Heart left ventricle (tissue), 16 donors: Measurements from ENCODE around the gene SLC6A18. TPM values are rescaled to one million over a fixed set of nuclear protein-coding genes. Genes with fewer than 3 reads are reported as not detected.

Source experiments
- ATAC-seq, 4 donors: fragments of 200-7000 bp; cut with Tn5 transposase; one replicate each; pipeline ENCODE4 v1.9.1; 2020 to 2022; ENCODE audit warnings: moderate library complexity in 4 of 4, mild to moderate bottlenecking in 3 of 4, moderate number of reproducible peaks in 1 of 4
- DNase-seq, 5 donors: peaks; one replicate each; pipeline ENCODE4 v3.0.0-alpha.2; 2020
- H3K27ac ChIP-seq, 12 donors: fragments of 200-600 bp; sonication (generic) in 4 of 12; one replicate each; pipeline versions ENCODE4 v1.5.0 to v1.8.0; 2016 to 2022; ENCODE audit warnings: mild to moderate bottlenecking in 2 of 12
- H3K27me3 ChIP-seq, 9 donors: fragments of 200-600 bp; sonication (generic) in 2 of 9; one replicate each; pipeline versions ENCODE4 v1.5.1 to v1.8.0; 2016 to 2022; ENCODE audit warnings: mild to moderate bottlenecking in 3 of 9
- H3K36me3 ChIP-seq, 9 donors: fragments of 200-600 bp; sonication (generic) in 2 of 9; one replicate each; pipeline versions ENCODE4 v1.5.0 to v1.8.0; 2018 to 2022; ENCODE audit warnings: mild to moderate bottlenecking in 2 of 9
- H3K4me1 ChIP-seq, 12 donors: fragments of 200-600 bp; sonication (generic) in 4 of 12; one replicate each; pipeline versions ENCODE4 v1.5.0 to v1.8.0; 2016 to 2022; ENCODE audit warnings: mild to moderate bottlenecking in 3 of 12
- H3K4me3 ChIP-seq, 12 donors: fragments of 200-600 bp; sonication (generic) in 4 of 12; one replicate each; pipeline versions ENCODE4 v1.5.0 to v1.8.0; 2017 to 2022; ENCODE audit warnings: mild to moderate bottlenecking in 9 of 12, moderate library complexity in 4 of 12
- H3K9me3 ChIP-seq, 12 donors: fragments of 200-600 bp; sonication (generic) in 4 of 12; one replicate each; pipeline versions ENCODE4 v1.5.0 to v1.8.0; 2016 to 2022; ENCODE audit warnings: mild to moderate bottlenecking in 1 of 12
- POLR2A ChIP-seq, 2 donors: fragments of 450-650 bp; IDR thresholded peaks; one replicate each; pipeline ENCODE4 v1.6.1; 2017; ENCODE audit warnings: antibody characterized with exemption in 2 of 2, mild to moderate bottlenecking in 2 of 2, moderate library complexity in 2 of 2
- WGBS, 4 donors: extraction: QIAGEN DNeasy Blood & Tissue Kit in 2 of 4; methylation state at CpG; one replicate each; pipeline versions ENCODE4 v1.1.5 to v1.1.7; 2013 to 2018; 5-methylcytosine and 5-hydroxymethylcytosine counted together
- intact Hi-C, 10 donors: fragments of 100-400 bp; cut with DNase I; formaldehyde crosslinking; loops; one replicate each; pipeline versions ENCODE4 v1.11.1 to v1.14.2; 2022
- polyA plus RNA-seq, 2 donors: library from polyadenylated mRNA; stranded (reverse); fragments of 200-250 nt; gene quantifications; one replicate each; pipeline ENCODE4 v1.2.3, GENCODE V29; 2013
- total RNA-seq, 9 donors: library from RNA; depleted of rRNA in 2 of 9; stranded (reverse); fragments of >200 nt in 2 of 9; fragmentation: NEBNext Ultra II Directional in 3 of 9; extraction: Animal tissue kit (Norgen Biotek cat#: 25700) in 3 of 9; gene quantifications; one replicate each; pipeline versions ENCODE4 v1.1.0 to v1.2.4, GENCODE V29; 2016 to 2023
- TF ChIP-seq, protein P1 (sequence below), 12 donors: fragments of 200-600 bp; sonication (generic) in 4 of 12; IDR thresholded peaks; one replicate each; pipeline versions ENCODE4 v1.5.0 to v1.8.0; 2018 to 2022; ENCODE audit warnings: antibody characterized with exemption in 12 of 12, mild to moderate bottlenecking in 5 of 12
- donor health status: ischemic (EF 13 %, LVEDD 7.1; RV severe dilation, severe dysfunction).
- donor health status: healthy with polysubstance abuse.
- donor health status: DM: no; HTN: yes; CAD: no.
- donor health status: DM: no; HTN: no; CAD: no.
- donor health status: ischemic (EF 25% LVEDD 6.9; RV normal size, moderate dysfunction).
- donor health status: ischemic (EF 25% LVEDD 5.7; RV mildly dilated, moderate dysfunction).
- donor health status: healthy.
- donor health status: DM: yes; HTN: yes; CAD: no.
- donor health status: ischemic (EF 35%, LVEDD 5.7; RV mildly dilated, moderate dysfunction).
- donor health status: nonischemic (EF 11% LVEDD 7.7; RV severe dilation, severe dysfunction).
- donor health status: DM: yes; HTN: yes; CAD: no.
- donor health status: PGD.
- donor health status: ischemic (EF 29% LVEDD 5.4; RV normal size, mild dysfunction).
- donor health status: nonischemic (EF 23%, LVEDD 6.1; RV moderate dilation, normal function).

SLC6A18 gene
- total and polyA plus RNA-seq, 11 donors = not detected

DNA sequence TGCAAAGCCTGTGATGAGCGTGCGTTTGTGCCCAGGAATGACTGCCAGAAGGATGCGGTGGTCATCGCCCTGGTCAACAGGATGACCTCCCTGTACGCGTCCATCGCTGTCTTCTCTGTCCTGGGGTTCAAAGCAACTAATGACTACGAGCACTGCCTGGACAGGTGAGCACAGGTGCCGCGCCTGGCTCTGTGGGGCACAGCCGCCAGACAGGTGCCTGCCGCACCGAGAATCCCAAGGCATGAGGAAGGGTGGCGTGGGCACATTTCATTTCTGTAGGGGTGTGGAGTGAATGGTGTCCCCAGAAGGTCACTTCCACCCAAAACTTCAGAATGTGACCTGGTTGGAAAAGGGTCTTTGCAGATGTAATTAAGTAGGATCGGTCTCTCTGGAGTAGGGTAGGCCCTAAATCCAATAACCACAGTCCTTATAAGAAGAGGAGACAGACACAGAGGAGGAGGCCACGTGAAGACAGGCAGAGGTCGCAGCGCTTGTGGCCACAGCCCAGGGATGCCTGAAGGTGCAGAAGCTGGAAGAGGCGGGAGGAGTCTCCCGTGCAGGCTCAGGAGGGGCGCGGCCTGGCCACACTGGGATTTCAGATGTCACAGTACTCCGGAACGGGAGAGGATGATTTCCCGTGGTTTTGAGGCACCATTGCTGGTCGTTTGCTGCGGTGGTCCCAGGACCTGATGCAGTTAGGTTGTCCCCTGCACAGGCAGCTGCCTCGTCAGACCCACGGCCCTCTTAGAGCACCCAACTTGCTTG is 15.5 kb downstream of the SLC6A18 start:
- intact Hi-C loops = no loop called here
- H3K4me1 ChIP-seq = peaks cover 0 to under 1% (median 0%) of the 10 kb centered on the region in 12 donors
- DNase-seq (no peak), ATAC-seq (no peak)
- H3K36me3 ChIP-seq = no peaks in the 10 kb centered on the region
- 80 to 85% (median 82%) methylated on average over 26 to 29 of the region's 29 CpGs for WGBS, 4 donors
- peaks cover 6 to 29% (median 17%) of the 10 kb centered on the region in 9 donors for H3K27me3 ChIP-seq
- TF ChIP-seq POLR2A (IDR thresholded peaks at IDR 0.05) = no peak
- TF ChIP-seq, protein P1, sequence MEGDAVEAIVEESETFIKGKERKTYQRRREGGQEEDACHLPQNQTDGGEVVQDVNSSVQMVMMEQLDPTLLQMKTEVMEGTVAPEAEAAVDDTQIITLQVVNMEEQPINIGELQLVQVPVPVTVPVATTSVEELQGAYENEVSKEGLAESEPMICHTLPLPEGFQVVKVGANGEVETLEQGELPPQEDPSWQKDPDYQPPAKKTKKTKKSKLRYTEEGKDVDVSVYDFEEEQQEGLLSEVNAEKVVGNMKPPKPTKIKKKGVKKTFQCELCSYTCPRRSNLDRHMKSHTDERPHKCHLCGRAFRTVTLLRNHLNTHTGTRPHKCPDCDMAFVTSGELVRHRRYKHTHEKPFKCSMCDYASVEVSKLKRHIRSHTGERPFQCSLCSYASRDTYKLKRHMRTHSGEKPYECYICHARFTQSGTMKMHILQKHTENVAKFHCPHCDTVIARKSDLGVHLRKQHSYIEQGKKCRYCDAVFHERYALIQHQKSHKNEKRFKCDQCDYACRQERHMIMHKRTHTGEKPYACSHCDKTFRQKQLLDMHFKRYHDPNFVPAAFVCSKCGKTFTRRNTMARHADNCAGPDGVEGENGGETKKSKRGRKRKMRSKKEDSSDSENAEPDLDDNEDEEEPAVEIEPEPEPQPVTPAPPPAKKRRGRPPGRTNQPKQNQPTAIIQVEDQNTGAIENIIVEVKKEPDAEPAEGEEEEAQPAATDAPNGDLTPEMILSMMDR (IDR thresholded peaks at IDR 0.05) = no peak
- H3K4me3 ChIP-seq = no peak overlapping the region
- H3K27ac ChIP-seq = no peak overlapping the region
- peaks cover 0 to 11% (median 8%) of the 10 kb centered on the region in 12 donors for H3K9me3 ChIP-seq

DNA sequence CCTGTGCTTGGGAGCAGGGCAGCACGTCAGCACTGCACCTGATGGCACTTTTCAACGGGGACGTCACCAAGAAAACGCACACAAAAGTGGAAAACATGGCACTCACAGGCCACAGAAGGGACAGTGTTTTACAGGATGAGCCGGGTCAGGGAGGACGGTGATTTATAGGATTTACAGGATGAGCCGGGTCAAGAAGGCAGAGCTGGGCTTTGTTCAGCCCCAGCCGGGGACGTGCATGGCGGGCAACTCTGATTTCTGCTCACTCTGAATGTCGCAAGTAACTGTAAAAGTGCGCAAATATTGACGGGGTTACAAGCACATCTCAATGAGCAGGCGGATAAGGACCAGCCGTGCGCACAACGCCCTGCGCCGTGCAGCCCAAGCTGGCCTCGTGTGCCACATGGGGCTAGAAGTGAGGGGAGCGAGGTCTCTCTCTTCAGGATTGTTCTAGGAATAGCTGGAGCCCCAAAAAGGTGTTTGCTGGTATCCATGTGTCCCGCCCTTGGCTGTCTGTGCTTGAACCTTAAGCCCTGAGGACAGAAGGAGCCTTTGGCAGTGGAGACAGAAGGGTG is 16.4 kb downstream of the SLC6A18 start:
- Histone ChIP-seq H3K9me3 (peaks cover 0 to 2% (median 0%) of the 10 kb centered on the region in 12 donors), H3K27me3 (peaks cover 10 to 38% (median 27%) of the 10 kb centered on the region in 9 donors), H3K27ac (no peak overlapping the region), H3K36me3 (no peaks in the 10 kb centered on the region), H3K4me1 (peaks cover 0 to 8% (median 0%) of the 10 kb centered on the region in 12 donors), H3K4me3 (no peak overlapping the region)
- TF ChIP-seq, protein P1 (IDR thresholded peaks at IDR 0.05) = no peak
- TF ChIP-seq POLR2A (IDR thresholded peaks at IDR 0.05) = no peak
- WGBS, 4 donors = 82 to 85% (median 84%) methylated on average over 22 of the region's 22 CpGs
- DNase-seq (no peak), ATAC-seq (no peak)
- intact Hi-C loops = no loop called here

DNA sequence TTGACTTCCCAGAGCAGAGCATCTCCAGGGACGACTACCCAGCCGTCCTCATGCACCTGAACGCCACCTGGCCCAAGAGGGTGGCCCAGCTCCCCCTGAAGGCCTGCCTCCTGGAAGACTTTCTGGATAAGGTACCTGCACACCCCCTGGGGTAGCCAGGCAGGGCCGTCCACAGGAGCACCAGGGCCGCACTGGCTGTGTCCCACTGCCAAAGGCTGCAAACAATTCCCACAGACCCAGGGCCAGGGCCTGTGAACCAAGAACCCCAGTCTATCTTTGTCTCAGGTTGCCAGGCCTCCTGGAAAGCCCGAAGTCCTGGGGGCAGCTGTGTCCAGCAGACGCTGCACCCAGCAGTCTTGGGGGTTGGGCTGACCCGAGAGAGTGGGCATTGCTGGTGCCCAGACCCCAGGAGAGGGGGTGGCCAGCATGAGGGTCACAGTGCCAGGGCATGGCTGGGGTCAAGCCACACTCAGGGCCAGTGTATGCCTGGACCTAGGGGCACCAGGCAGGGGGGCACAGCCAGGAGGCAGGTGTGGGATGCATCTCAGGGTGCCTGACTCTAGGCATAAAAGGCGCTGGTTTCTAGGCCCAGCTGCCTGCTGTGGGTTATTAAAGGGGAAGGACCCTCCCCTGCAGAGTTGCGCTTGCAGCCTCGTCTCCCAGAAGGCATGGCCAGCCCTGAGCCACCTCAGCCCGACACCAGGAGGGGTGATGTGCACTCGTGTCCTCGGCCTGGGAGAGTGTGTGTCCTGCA is 17.7 kb downstream of the SLC6A18 start:
- no peak for DNase-seq
- H3K27me3 ChIP-seq = peaks cover 10 to 50% (median 32%) of the 10 kb centered on the region in 9 donors
- 63 to 74% (median 66%) methylated on average over 8 to 14 of the region's 14 CpGs for WGBS, 4 donors

More for the DNA sequence above, 17.7 kb downstream of the SLC6A18 start:
- no peak overlapping the region for H3K4me3 ChIP-seq
- H3K4me1 ChIP-seq = peaks cover 0 to 10% (median 0%) of the 10 kb centered on the region in 12 donors
- H3K9me3 ChIP-seq = no peaks in the 10 kb centered on the region
- H3K36me3 ChIP-seq = no peaks in the 10 kb centered on the region
- no peak overlapping the region for H3K27ac ChIP-seq
- intact Hi-C loops = no loop called here
- TF ChIP-seq POLR2A (IDR thresholded peaks at IDR 0.05) = no peak
- TF ChIP-seq, protein P1 (IDR thresholded peaks at IDR 0.05) = no peak
- ATAC-seq = no peak
